GM18858 (cell line): ENCODE data around the gene ZYX.

Source experiments
- ATAC-seq: cut with Tn5 transposase; IDR thresholded peaks from one replicate; pipeline ENCODE4 v1.9.1; 2021; ENCODE audit not compliant: unreplicated experiment

Gene ZYX

GRCh38 chr7:143380646-143381426 lies at the start of gene ZYX:
Gene ZYX (plus strand): TSS chr7:143381345. CDS start chr7:143381572, 227 bp downstream.
- peak; percentile 51 for ATAC-seq

GRCh38 chr7:143334244-143334643 lies 46.9 kb upstream of the ZYX start:
- ATAC-seq, result no peak

GRCh38 chr7:143337216-143337615 lies 43.9 kb upstream of the ZYX start:
- no peak for ATAC-seq

GRCh38 chr7:143341842-143342241 lies 39.3 kb upstream of the ZYX start:
- no peak for ATAC-seq

GRCh38 chr7:143343596-143343995 lies 37.5 kb upstream of the ZYX start:
- no peak for ATAC-seq

- ATAC-seq, result peak; percentile 63
Observed at GRCh38 chr7:143345428-143345900, 35.7 kb upstream of the ZYX start.

GRCh38 chr7:143346018-143346417 lies 35.1 kb upstream of the ZYX start:
- no peak for ATAC-seq

- no peak for ATAC-seq
Observed at GRCh38 chr7:143347950-143348349, 33.2 kb upstream of the ZYX start.

GRCh38 chr7:143351060-143351459 lies 30.1 kb upstream of the ZYX start:
- no peak for ATAC-seq

- no peak for ATAC-seq
Observed at GRCh38 chr7:143351574-143351973, 29.6 kb upstream of the ZYX start.

GRCh38 chr7:143352531-143353002 lies 28.6 kb upstream of the ZYX start:
- ATAC-seq, result no peak

GRCh38 chr7:143354376-143354775 lies 26.8 kb upstream of the ZYX start:
- ATAC-seq, result no peak

- ATAC-seq, result no peak
Observed at GRCh38 chr7:143354965-143355364, 26.2 kb upstream of the ZYX start.

- no peak for ATAC-seq
Observed at GRCh38 chr7:143355450-143356385, 25.4 kb upstream of the ZYX start.

GRCh38 chr7:143356414-143357050 lies 24.6 kb upstream of the ZYX start:
- no peak for ATAC-seq

- ATAC-seq, result no peak
Observed at GRCh38 chr7:143358626-143359025, 22.5 kb upstream of the ZYX start.

- no peak for ATAC-seq
Observed at GRCh38 chr7:143359771-143360353, 21.3 kb upstream of the ZYX start.

GRCh38 chr7:143360788-143361551 lies 20.2 kb upstream of the ZYX start:
- no peak for ATAC-seq

- ATAC-seq, result no peak
Observed at GRCh38 chr7:143361552-143362130, 19.5 kb upstream of the ZYX start.
